Measurements from ENCODE around the gene SPON1.
"Not testable (repeated sequence)": the region's sequence is repeated elsewhere in the genome, so short reads cannot be mapped to it uniquely, and the experiment has no call there.

SPON1 gene

GRCh38 chr11:14042686-14043465, 80.4 kb downstream of the SPON1 start:
- DNase-seq = no peak

- no peak for DNase-seq
These were observed 82.4 kb downstream of the SPON1 start for GRCh38 chr11:14044916-14045315.

- no peak for DNase-seq
These were observed 82.9 kb downstream of the SPON1 start for GRCh38 chr11:14045417-14045816.

GRCh38 chr11:14052198-14052597, 89.7 kb downstream of the SPON1 start:
- no peak for DNase-seq

- DNase-seq = no peak
These were observed 91.9 kb downstream of the SPON1 start for GRCh38 chr11:14054116-14055107.

- DNase-seq = no peak
These were observed 93.4 kb downstream of the SPON1 start for GRCh38 chr11:14055936-14056335.

- no peak for DNase-seq
These were observed 95.5 kb downstream of the SPON1 start for GRCh38 chr11:14058061-14058460.

GRCh38 chr11:14059491-14059890, 97.0 kb downstream of the SPON1 start:
- no peak for DNase-seq

GRCh38 chr11:14061721-14062120, 99.2 kb downstream of the SPON1 start:
- DNase-seq = no peak

GRCh38 chr11:14065141-14065540, 102.6 kb downstream of the SPON1 start:
- DNase-seq = no peak

GRCh38 chr11:14065681-14066080, 103.2 kb downstream of the SPON1 start:
- DNase-seq = no peak

- no peak for DNase-seq
These were observed 105.2 kb downstream of the SPON1 start for GRCh38 chr11:14067686-14068085.

GRCh38 chr11:14070896-14071295, 108.4 kb downstream of the SPON1 start:
- no peak for DNase-seq

- no peak for DNase-seq
These were observed 111.4 kb downstream of the SPON1 start for GRCh38 chr11:14073849-14074476.

GRCh38 chr11:14075118-14076078, 112.9 kb downstream of the SPON1 start:
- no peak for DNase-seq

- no peak for DNase-seq
These were observed 116.5 kb downstream of the SPON1 start for GRCh38 chr11:14079011-14079410.

GRCh38 chr11:14079797-14080196, 117.3 kb downstream of the SPON1 start:
- DNase-seq = no peak

- no peak for DNase-seq
These were observed 119.2 kb downstream of the SPON1 start for GRCh38 chr11:14081581-14082231.

GRCh38 chr11:14082338-14082737, 119.8 kb downstream of the SPON1 start:
- DNase-seq = no peak

GRCh38 chr11:14088861-14089260, 126.3 kb downstream of the SPON1 start:
- not testable (repeated sequence) for DNase-seq

GRCh38 chr11:14089690-14090462, 127.4 kb downstream of the SPON1 start:
- DNase-seq = no peak
